A673 (cell line): ENCODE measurements around the gene SREBF1.

Source experiments
- EZH2 ChIP-seq: fragments of 200-600 bp; sonication (generic); IDR thresholded peaks from 2 replicates; pipeline ENCODE4 v1.6.1; 2017; ENCODE audit warnings: borderline replicate concordance, low read depth, mild to moderate bottlenecking, mixed read lengths, antibody characterized with exemption, low read length; ENCODE audit not compliant: poor library complexity, severe bottlenecking
- TF ChIP-seq, protein P1 (sequence below): fragments of 300-800, 200-600 bp; sonication (generic); conservative IDR thresholded peaks from 2 replicates; pipeline ENCODE4 v1.5.1; 2017; ENCODE audit warnings: low read depth, mild to moderate bottlenecking, antibody characterized with exemption, low read length, moderate library complexity, mixed read lengths

- TF ChIP-seq, protein P1, sequence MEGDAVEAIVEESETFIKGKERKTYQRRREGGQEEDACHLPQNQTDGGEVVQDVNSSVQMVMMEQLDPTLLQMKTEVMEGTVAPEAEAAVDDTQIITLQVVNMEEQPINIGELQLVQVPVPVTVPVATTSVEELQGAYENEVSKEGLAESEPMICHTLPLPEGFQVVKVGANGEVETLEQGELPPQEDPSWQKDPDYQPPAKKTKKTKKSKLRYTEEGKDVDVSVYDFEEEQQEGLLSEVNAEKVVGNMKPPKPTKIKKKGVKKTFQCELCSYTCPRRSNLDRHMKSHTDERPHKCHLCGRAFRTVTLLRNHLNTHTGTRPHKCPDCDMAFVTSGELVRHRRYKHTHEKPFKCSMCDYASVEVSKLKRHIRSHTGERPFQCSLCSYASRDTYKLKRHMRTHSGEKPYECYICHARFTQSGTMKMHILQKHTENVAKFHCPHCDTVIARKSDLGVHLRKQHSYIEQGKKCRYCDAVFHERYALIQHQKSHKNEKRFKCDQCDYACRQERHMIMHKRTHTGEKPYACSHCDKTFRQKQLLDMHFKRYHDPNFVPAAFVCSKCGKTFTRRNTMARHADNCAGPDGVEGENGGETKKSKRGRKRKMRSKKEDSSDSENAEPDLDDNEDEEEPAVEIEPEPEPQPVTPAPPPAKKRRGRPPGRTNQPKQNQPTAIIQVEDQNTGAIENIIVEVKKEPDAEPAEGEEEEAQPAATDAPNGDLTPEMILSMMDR: no peak
- no peak for TF ChIP-seq EZH2
These were observed 1.5 kb upstream of the SREBF1 start for GRCh38 chr17:17837966-17838962.
